BLaER1 treated with 17β-estradiol and CSF1 and Interleukin-3, amounts not matched to agents 10 nM and 100 nM (cell line): ENCODE measurements around the gene ZYX.

Experiments
- H3K27ac ChIP-seq, 11 experiments: shearing (Covaris generic); formaldehyde crosslinking; 2 replicates each; pipeline ENCODE4 v1.8.1; 2022
- H3K27me3 ChIP-seq, 11 experiments: shearing (Covaris generic); formaldehyde crosslinking; 2 replicates each; pipeline ENCODE4 v1.8.1; 2022
- H3K36me3 ChIP-seq, 11 experiments: shearing (Covaris generic); formaldehyde crosslinking; 2 replicates each; pipeline ENCODE4 v1.8.1; 2022
- H3K4me1 ChIP-seq, 10 experiments: shearing (Covaris generic); formaldehyde crosslinking; 2 replicates each; pipeline ENCODE4 v1.8.1; 2022
- H3K4me2 ChIP-seq, 11 experiments: shearing (Covaris generic); formaldehyde crosslinking; 2 replicates each; pipeline ENCODE4 v1.8.1; 2022
- H3K4me3 ChIP-seq, 10 experiments: shearing (Covaris generic); formaldehyde crosslinking; 2 replicates each; pipeline ENCODE4 v1.8.1; 2022
- H3K9ac ChIP-seq, 11 experiments: shearing (Covaris generic); formaldehyde crosslinking; 2 replicates each; pipeline ENCODE4 v1.8.1; 2022
- H3K9me3 ChIP-seq, 11 experiments: shearing (Covaris generic); formaldehyde crosslinking; replicated peaks in 1 of 11; 2 replicates each; pipeline ENCODE4 v1.8.1; 2022
- H4K20me1 ChIP-seq, 11 experiments: shearing (Covaris generic); formaldehyde crosslinking; 2 replicates each; pipeline ENCODE4 v1.8.1; 2022
- Cebpa-rat ChIP-seq, 11 experiments: shearing (Covaris generic); IDR thresholded peaks; 2 replicates each; pipeline ENCODE4 v1.8.1; 2022

ZYX gene

GRCh38 chr7:143380260-143380645 is 892 bp upstream of the ZYX start:
- no peaks in the 10 kb centered on the region for H3K27me3 ChIP-seq
- peak overlapping the region; percentile 85 to 100 (median 96) for H3K9ac ChIP-seq
- peaks cover 46 to 83% (median 71%) of the 10 kb centered on the region in 10 experiments for H3K4me1 ChIP-seq
- 0 out of 22 replicates have a peak, but pooled peaks cover 0 to 7% (median 0%) of the 10 kb centered on the region in 11 experiments for H3K9me3 ChIP-seq
- H4K20me1 ChIP-seq, result peaks cover 18 to 38% (median 30%) of the 10 kb centered on the region in 11 experiments; a peak in 21 of 22 replicates
- H3K4me2 ChIP-seq, result peak overlapping the region; percentile 75 to 97 (median 95)
- TF ChIP-seq Cebpa-rat (IDR thresholded peaks at IDR 0.05), result no peak
- peak overlapping the region; percentile 88 to 99 (median 95) for H3K27ac ChIP-seq
- H3K4me3 ChIP-seq, result peak overlapping the region; percentile 86 to 100 (median 97)
- peaks cover 0 to 38% (median 27%) of the 10 kb centered on the region in 11 experiments; a peak in 19 of 22 replicates for H3K36me3 ChIP-seq

- H3K9me3 ChIP-seq, result 0 out of 22 replicates have a peak, but pooled peaks cover 0 to 7% (median 0%) of the 10 kb centered on the region in 11 experiments
- peaks cover 0 to 51% (median 39%) of the 10 kb centered on the region in 11 experiments; a peak in 19 of 22 replicates for H3K36me3 ChIP-seq
- peak overlapping the region; percentile 88 to 99 (median 95) for H3K27ac ChIP-seq
- no peaks in the 10 kb centered on the region for H3K27me3 ChIP-seq
- TF ChIP-seq Cebpa-rat (IDR thresholded peaks at IDR 0.05), result no peak
- H3K4me1 ChIP-seq, result peaks cover 46 to 83% (median 71%) of the 10 kb centered on the region in 10 experiments
- H3K4me2 ChIP-seq, result peak overlapping the region; percentile 91 to 100 (median 98)
- peak overlapping the region; percentile 85 to 100 (median 96) for H3K9ac ChIP-seq
- H4K20me1 ChIP-seq, result peaks cover 25 to 51% (median 44%) of the 10 kb centered on the region in 11 experiments; a peak in 21 of 22 replicates
- H3K4me3 ChIP-seq, result peak overlapping the region; percentile 86 to 100 (median 97)
Measured at GRCh38 chr7:143381427-143382125, 431 bp downstream of the ZYX start.

GRCh38 chr7:143382126-143382790 is 1.1 kb downstream of the ZYX start:
- no peak for TF ChIP-seq Cebpa-rat (IDR thresholded peaks at IDR 0.05)
- peaks cover 32 to 58% (median 50%) of the 10 kb centered on the region in 11 experiments; a peak in 21 of 22 replicates for H4K20me1 ChIP-seq
- H3K27ac ChIP-seq, result peak overlapping the region; percentile 88 to 99 (median 95)
- peak overlapping the region; percentile 86 to 100 (median 97) for H3K4me3 ChIP-seq
- H3K36me3 ChIP-seq, result peaks cover 0 to 58% (median 45%) of the 10 kb centered on the region in 11 experiments; a peak in 20 of 22 replicates
- H3K27me3 ChIP-seq, result no peaks in the 10 kb centered on the region
- peak overlapping the region; percentile 85 to 100 (median 96) for H3K9ac ChIP-seq
- peaks cover 46 to 83% (median 74%) of the 10 kb centered on the region in 10 experiments for H3K4me1 ChIP-seq
- H3K9me3 ChIP-seq, result 0 out of 22 replicates have a peak, but pooled peaks cover 0 to 7% (median 0%) of the 10 kb centered on the region in 11 experiments
- H3K4me2 ChIP-seq, result peak overlapping the region; percentile 91 to 100 (median 98)

GRCh38 chr7:143382791-143383641 is 1.9 kb downstream of the ZYX start:
- Histone ChIP-seq H3K9me3 (0 out of 22 replicates have a peak, but pooled peaks cover 0 to 7% (median 0%) of the 10 kb centered on the region in 11 experiments), H3K4me2 (peak overlapping the region; percentile 91 to 100 (median 98)), H4K20me1 (peaks cover 37 to 66% (median 58%) of the 10 kb centered on the region in 11 experiments; a peak in 21 of 22 replicates), H3K9ac (peak overlapping the region; percentile 85 to 100 (median 96); a peak in 21 of 22 replicates), H3K4me1 (peaks cover 46 to 81% (median 78%) of the 10 kb centered on the region in 10 experiments), H3K27ac (peak overlapping the region; percentile 73 to 99 (median 95); a peak in 21 of 22 replicates), H3K4me3 (peak overlapping the region in 9 of 10 experiments; percentile 86 to 100 (median 96); a peak in 18 of 20 replicates), H3K36me3 (peaks cover 4 to 66% (median 53%) of the 10 kb centered on the region in 11 experiments), H3K27me3 (no peaks in the 10 kb centered on the region)
- no peak for TF ChIP-seq Cebpa-rat (IDR thresholded peaks at IDR 0.05)

GRCh38 chr7:143383642-143383957 is 2.5 kb downstream of the ZYX start:
- Histone ChIP-seq H3K9ac (peak overlapping the region; percentile 8 to 98 (median 92); a peak in 16 of 22 replicates), H3K4me2 (peak overlapping the region; percentile 91 to 100 (median 98)), H3K27me3 (no peaks in the 10 kb centered on the region), H3K36me3 (peaks cover 10 to 72% (median 59%) of the 10 kb centered on the region in 11 experiments), H3K9me3 (0 out of 22 replicates have a peak, but pooled peaks cover 0 to 7% (median 0%) of the 10 kb centered on the region in 11 experiments), H3K4me1 (peaks cover 46 to 79% (median 75%) of the 10 kb centered on the region in 10 experiments), H4K20me1 (peaks cover 37 to 72% (median 64%) of the 10 kb centered on the region in 11 experiments; a peak in 21 of 22 replicates), H3K4me3 (peak overlapping the region in 9 of 10 experiments; percentile 86 to 100 (median 96); a peak in 18 of 20 replicates), H3K27ac (peak overlapping the region; percentile 17 to 99 (median 90); a peak in 20 of 22 replicates)
- no peak for TF ChIP-seq Cebpa-rat (IDR thresholded peaks at IDR 0.05)

GRCh38 chr7:143384148-143384547 is 3.0 kb downstream of the ZYX start:
- Histone ChIP-seq H3K9ac (peak overlapping the region; percentile 57 to 98 (median 92); a peak in 21 of 22 replicates), H3K9me3 (0 out of 22 replicates have a peak, but pooled peaks cover 0 to 7% (median 0%) of the 10 kb centered on the region in 11 experiments), H3K27me3 (no peaks in the 10 kb centered on the region), H3K4me1 (peaks cover 46 to 79% (median 70%) of the 10 kb centered on the region in 10 experiments), H3K36me3 (peaks cover 15 to 77% (median 64%) of the 10 kb centered on the region in 11 experiments), H3K4me2 (peak overlapping the region; percentile 91 to 100 (median 98)), H3K4me3 (peak overlapping the region in 9 of 10 experiments; percentile 86 to 100 (median 96); a peak in 18 of 20 replicates), H4K20me1 (peaks cover 39 to 77% (median 69%) of the 10 kb centered on the region in 11 experiments; a peak in 21 of 22 replicates), H3K27ac (peak overlapping the region in 10 of 11 experiments; percentile 71 to 99 (median 90); a peak in 21 of 22 replicates)
- no peak for TF ChIP-seq Cebpa-rat (IDR thresholded peaks at IDR 0.05)

GRCh38 chr7:143384661-143385631 is 3.8 kb downstream of the ZYX start:
- Histone ChIP-seq H3K4me1 (peaks cover 49 to 79% (median 63%) of the 10 kb centered on the region in 10 experiments), H3K36me3 (peaks cover 23 to 85% (median 72%) of the 10 kb centered on the region in 11 experiments), H3K9ac (peak overlapping the region; percentile 57 to 98 (median 92)), H3K9me3 (0 out of 22 replicates have a peak, but pooled peaks cover 0 to 7% (median 0%) of the 10 kb centered on the region in 11 experiments), H3K4me2 (peak overlapping the region; percentile 91 to 100 (median 98)), H4K20me1 (peaks cover 40 to 85% (median 77%) of the 10 kb centered on the region in 11 experiments; a peak in 21 of 22 replicates), H3K27me3 (no peaks in the 10 kb centered on the region), H3K27ac (peak overlapping the region in 10 of 11 experiments; percentile 71 to 99 (median 90); a peak in 20 of 22 replicates), H3K4me3 (peak overlapping the region in 9 of 10 experiments; percentile 86 to 100 (median 96); a peak in 18 of 20 replicates)
- TF ChIP-seq Cebpa-rat (IDR thresholded peaks at IDR 0.05), result peak in 6 of 11 experiments; percentile 15 to 60 (median 39); a peak in 5 of 22 replicates
